Measurements from ENCODE around the gene TEKT5. TPM values are rescaled to one million over a fixed set of nuclear protein-coding genes. Genes with fewer than 3 reads are reported as not detected.

Gene TEKT5
- total and polyA plus RNA-seq, 2 donors from 2014 or later: 0.57 TPM; not detected in 1

- intact Hi-C loops (cut with DNase I): no loop called here
- no peaks in the 10 kb centered on the region for H3K27me3 ChIP-seq (ENCODE audit: control insufficient read depth, insufficient read depth, low read length)
- H3K4me1 ChIP-seq (ENCODE audit: control insufficient read depth in 2 of 3, insufficient read depth in 2 of 3, low read depth in 1 of 3, low read length in 3 of 3): no peaks in the 10 kb centered on the region
- H3K4me3 ChIP-seq (ENCODE audit: low read length in 3 of 3): no peak overlapping the region
- DNase-seq (peak in 1 of 5 donors; percentile 25), FAIRE-seq (no peak)
- H3K9ac ChIP-seq (ENCODE audit: low read length in 3 of 3): no peak overlapping the region
- H3K9me3 ChIP-seq (ENCODE audit: control insufficient read depth in 2 of 3, insufficient read depth in 1 of 3, low read length in 3 of 3): no peaks in the 10 kb centered on the region
- no peaks in the 10 kb centered on the region for H3K36me3 ChIP-seq (ENCODE audit: control insufficient read depth in 2 of 3, insufficient read depth in 3 of 3, low read length in 3 of 3)
- no peak for TF ChIP-seq CTCF (IDR thresholded peaks at IDR 0.05; ENCODE audit: borderline replicate concordance, extremely low read depth, insufficient read depth)
- H3K27ac ChIP-seq (ENCODE audit: low read depth in 2 of 2, low read length in 2 of 2): no peak overlapping the region
These were observed 93.0 kb downstream of the TEKT5 start for GRCh38 chr16:10601444-10602408.

DNA sequence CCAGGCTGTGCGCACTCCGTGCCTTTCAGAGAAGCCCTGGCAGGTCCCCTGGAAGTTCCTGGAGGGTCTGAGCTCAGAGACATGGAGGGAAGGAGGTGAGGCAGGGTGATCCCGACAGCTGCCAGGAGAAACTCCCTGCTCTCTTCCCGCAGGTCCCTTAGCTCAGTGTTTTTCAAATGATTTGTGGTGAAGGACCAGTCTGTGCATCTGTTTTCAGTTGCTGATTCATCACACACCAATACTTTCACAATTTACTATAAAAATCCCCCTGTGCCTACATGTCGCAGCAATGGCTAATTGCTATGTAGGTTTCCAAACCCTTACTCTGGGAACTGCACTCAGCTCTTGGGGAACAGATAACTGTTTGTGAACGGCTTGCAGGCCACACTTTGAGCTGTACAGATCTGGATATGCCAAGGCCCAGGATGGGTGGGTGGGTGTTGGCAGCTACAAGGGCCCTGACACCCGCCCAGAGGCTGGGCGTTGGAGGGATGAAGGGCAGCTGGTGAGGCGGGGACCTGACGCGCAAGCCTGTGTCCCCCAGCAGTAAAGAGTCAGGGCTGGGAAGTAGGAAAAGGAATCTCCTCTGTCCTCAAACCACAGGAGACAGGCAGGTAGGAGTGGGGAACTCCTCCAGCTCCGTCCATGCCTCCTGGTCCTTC is 93.8 kb downstream of the TEKT5 start:
- intact Hi-C loops (cut with DNase I): no loop called here
- Histone ChIP-seq H3K4me3 (ENCODE audit: low read length in 3 of 3) (no peak overlapping the region), H3K9me3 (ENCODE audit: control insufficient read depth in 2 of 3, insufficient read depth in 1 of 3, low read length in 3 of 3) (no peaks in the 10 kb centered on the region), H3K4me1 (ENCODE audit: control insufficient read depth in 2 of 3, insufficient read depth in 2 of 3, low read depth in 1 of 3, low read length in 3 of 3) (no peaks in the 10 kb centered on the region), H3K36me3 (ENCODE audit: control insufficient read depth in 2 of 3, insufficient read depth in 3 of 3, low read length in 3 of 3) (no peaks in the 10 kb centered on the region), H3K27me3 (ENCODE audit: control insufficient read depth, insufficient read depth, low read length) (no peaks in the 10 kb centered on the region), H3K27ac (ENCODE audit: low read depth in 2 of 2, low read length in 2 of 2) (no peak overlapping the region), H3K9ac (ENCODE audit: low read length in 3 of 3) (no peak overlapping the region)
- no peak for DNase-seq
- no peak for FAIRE-seq
- no peak for TF ChIP-seq CTCF (IDR thresholded peaks at IDR 0.05; ENCODE audit: borderline replicate concordance, extremely low read depth, insufficient read depth)

- DNase-seq (no peak), FAIRE-seq (no peak)
- H3K4me3 ChIP-seq (ENCODE audit: low read length in 3 of 3): no peak overlapping the region
- intact Hi-C loops (cut with DNase I): no loop called here
- H3K27ac ChIP-seq (ENCODE audit: low read depth in 2 of 2, low read length in 2 of 2): no peak overlapping the region
- H3K36me3 ChIP-seq (ENCODE audit: control insufficient read depth in 2 of 3, insufficient read depth in 3 of 3, low read length in 3 of 3): no peaks in the 10 kb centered on the region
- no peaks in the 10 kb centered on the region for H3K27me3 ChIP-seq (ENCODE audit: control insufficient read depth, insufficient read depth, low read length)
- H3K9ac ChIP-seq (ENCODE audit: low read length in 3 of 3): no peak overlapping the region
- no peaks in the 10 kb centered on the region for H3K9me3 ChIP-seq (ENCODE audit: control insufficient read depth in 2 of 3, insufficient read depth in 1 of 3, low read length in 3 of 3)
- TF ChIP-seq CTCF (IDR thresholded peaks at IDR 0.05; ENCODE audit: borderline replicate concordance, extremely low read depth, insufficient read depth): no peak
- H3K4me1 ChIP-seq (ENCODE audit: control insufficient read depth in 2 of 3, insufficient read depth in 2 of 3, low read depth in 1 of 3, low read length in 3 of 3): no peaks in the 10 kb centered on the region
These were observed 95.1 kb downstream of the TEKT5 start for GRCh38 chr16:10599626-10600025.

All from kidney (tissue), 14 donors.